SW480 (cell line): ENCODE data around the gene TBL3.

Source experiments
- DNase-seq: peaks from one replicate; pipeline ENCODE4 v3.0.0-alpha.2; 2016; ENCODE audit warnings: low spot score

Gene TBL3

DNA sequence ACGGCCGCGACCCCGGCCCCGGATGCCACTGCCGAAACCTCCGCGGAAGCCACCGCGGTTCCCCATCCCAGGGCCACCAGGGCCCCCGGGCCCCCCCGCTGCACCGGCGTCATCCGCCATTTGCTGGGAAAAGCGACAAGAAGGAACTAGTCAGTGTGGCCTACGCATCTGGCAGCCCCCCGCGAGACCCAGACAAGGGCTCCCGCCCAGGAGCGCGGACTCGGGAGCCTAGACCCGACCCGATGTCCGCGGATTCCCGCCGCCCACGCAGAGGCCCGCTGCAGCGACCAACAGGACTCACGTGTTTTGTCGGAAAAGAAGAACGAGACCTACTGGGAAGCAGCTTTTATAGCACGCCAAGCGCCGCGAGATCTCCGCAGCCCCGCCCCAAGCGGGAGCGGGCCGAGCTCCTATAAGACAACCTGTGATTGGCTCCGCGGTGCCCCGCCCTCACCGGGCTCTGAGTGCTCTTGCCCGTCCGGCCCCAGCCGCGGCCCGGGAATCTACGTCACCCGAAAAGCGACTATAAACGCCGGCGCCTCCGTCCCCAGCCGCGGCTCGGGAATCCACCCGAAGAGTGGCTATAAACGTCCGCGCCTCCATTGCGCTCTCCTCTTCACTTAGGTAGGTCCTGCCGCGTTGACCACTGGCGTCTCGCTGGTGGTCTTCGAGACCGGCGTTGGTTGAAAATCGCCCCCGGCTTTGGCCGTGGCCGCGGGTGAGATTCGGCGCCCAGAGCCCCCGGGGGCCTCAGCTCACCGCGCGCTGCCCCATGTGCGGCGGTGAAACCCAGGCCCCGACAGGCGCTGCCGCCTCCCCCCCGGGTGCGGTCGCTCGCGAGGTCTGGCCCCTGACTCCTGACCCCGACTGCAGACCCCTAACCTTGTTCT, 7.1 kb upstream of the TBL3 start, which contains the start of gene RPS2:
TSS of gene RPS2 (minus strand) at position 321 of the 890 bp plus-strand sequence. CDS start at position 120, 201 bp downstream.
- peak; percentile 98 for DNase-seq

DNA sequence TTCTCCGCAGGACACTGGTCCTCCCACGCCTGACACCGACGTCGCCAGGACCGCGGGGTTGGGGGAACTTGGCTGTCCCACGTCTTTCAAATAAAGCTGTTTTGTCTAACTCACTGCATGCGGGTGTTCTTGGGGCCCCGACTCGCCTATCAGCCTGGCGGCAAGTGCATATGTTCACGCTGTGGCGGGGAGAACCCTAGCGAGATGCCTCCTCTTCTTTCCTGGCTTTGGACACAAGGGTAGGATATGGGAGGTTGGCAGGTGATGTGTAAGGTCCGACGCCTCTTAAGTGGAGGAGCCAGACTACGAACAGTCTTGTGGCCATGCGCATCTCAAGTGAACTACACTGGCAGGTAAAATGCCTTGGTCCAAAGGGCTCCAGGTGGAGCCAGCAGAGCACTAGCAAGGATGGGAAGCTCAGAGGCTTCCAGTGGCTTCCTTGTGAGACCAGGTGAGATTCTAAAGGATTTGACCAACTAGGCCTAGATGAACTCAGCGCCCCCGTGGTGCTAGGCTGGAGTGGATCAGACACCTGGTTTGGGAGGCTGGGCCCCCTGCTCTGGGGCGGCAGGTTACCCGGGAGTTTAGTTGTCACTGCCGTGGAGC, 6.4 kb upstream of the TBL3 start:
- DNase-seq = no peak

DNA sequence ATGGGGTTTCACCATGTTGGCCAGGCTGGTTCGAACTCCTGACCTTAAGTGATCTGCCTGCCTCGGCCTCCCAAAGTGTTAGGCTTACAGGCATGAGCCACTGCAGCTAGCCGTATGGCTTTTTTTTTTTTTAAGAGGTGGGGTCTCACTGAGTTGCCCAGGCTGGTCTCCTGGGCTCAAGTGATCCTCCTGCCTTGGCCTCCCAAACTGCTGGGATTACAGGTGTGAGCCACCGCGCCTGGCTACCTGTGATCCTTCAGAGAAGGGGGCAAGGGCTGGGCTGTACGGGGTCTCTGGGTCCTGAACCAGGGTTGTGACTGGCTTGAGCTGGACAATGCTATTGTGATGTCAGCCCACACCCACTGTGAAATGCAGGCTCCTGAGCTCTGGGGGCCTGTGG, 5.4 kb upstream of the TBL3 start, which contains the start of gene RNF151:
TSS of gene RNF151 (plus strand) at position 397 of the 400 bp plus-strand sequence. CDS start 26 bp downstream, outside the sequence.
- no peak for DNase-seq

DNA sequence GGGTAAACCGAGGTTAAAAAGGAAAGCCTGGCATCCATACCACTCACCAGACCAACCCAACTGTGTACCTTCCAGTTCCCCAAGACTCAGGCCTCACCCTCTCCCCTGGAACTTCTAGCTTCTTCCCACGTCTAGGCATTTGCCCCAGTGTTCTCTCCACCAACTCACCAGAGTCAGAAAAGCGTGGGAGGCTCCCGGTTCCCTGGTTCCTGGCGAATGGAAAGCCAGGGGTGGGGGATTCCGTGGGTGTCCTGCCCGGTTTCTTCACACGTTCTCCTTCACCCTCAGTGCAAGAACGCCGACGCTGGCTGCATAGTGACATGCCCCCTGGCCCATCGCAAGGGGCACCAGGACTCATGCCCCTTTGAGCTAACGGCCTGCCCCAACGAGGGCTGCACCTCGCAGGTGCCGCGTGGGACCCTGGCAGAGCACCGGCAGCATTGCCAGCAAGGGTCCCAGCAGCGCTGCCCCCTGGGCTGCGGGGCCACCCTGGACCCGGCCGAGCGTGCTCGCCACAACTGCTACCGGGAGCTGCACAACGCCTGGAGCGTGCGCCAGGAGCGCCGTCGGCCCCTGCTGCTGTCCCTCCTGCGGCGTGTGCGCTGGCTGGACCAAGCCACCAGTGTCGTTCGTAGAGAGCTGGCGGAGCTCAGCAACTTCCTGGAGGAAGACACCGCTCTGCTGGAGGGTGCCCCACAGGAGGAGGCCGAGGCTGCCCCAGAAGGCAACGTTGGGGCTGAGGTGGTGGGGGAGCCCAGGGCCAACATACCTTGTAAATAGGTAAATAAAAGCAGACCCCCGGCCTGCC, 3.5 kb upstream of the TBL3 start:
- no peak for DNase-seq

DNA sequence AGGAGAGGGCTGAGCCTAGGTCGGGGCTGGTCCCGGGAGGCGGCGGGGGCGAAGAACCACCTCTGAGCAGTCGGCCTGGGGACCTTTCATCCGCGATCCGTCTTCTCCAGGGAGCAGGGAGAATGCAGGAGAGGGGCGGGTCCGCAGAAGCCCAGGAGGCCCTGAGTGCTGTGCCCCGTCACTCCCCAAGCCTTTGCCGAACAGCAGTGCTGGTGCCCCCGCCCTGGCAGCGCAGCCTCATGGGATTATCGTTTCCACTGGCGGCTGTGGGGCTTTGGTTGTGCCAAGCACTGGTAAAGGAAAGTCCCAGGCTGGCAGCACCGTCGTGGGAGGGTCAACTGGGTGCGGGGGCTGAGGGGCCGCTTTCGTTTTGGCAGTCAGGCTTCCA, 631 bp downstream of the TBL3 start:
- DNase-seq = no peak

DNA sequence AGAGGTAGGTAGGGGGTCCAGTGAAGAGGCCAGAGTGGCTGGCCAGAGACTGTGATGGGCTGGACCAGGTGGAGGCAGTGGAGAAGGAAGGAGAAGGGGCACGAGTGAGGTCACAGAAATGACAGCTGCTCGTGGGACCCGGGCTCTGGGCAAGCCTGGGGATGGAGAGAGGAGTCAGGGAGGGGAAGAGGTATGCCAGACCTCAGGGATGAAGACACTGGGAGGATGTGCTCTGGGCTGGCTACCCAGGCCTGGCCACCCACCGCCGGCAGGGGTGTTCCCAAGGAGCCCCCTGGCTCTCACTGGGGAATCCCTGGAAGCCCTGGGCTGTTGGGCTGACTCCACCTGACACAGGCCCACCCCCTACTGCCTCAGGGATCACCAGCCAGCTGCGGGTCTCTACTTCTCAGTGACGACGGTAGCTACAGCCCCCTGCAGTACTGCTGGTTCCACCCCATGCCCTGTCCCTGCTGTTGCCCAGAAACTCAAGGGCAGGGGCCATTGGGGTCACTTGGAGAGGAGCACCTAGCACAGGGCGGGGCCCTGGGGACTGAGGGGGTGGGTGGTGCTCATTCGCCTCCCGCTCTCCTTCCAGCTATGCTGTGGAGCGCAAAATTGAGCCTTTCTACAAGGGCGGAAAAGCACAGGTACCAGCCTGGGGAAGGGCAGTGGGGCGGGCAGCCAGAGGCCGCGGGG, 1.8 kb downstream of the TBL3 start:
- DNase-seq = no peak

DNA sequence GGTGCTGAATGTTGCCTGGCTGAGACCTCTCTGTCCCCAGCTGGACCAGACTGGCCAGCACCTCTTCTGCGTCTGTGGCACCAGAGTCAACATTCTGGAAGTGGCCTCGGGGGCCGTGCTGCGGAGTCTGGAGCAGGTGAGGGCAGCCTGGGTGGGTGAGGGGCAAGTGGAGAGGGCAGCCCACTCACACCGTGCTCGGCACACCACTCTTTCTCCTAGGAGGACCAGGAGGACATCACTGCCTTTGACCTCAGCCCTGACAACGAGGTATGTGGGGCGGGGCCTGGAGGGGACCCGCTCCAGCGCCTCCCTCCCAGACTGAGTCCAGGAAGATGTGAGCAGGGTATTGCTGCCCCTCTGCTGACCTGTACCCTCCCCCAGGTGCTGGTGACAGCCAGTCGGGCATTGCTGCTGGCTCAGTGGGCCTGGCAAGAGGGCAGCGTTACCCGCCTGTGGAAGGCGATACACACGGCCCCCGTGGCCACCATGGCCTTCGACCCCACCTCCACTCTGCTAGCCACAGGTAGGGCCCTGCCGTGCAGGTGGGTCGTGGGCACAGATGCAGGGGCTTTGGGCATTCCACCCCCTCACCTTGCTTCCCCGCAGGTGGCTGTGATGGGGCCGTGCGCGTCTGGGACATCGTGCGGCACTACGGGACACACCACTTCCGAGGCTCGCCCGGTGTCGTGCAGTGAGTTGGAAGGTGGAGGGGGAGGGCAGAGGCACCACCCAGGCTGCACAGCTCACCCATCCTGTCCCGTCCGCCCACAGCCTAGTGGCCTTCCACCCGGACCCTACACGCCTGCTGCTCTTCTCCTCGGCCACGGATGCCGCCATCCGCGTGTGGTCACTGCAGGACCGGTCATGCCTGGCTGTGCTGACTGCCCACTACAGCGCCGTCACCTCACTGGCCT, 2.6 kb downstream of the TBL3 start:
- no peak for DNase-seq

DNA sequence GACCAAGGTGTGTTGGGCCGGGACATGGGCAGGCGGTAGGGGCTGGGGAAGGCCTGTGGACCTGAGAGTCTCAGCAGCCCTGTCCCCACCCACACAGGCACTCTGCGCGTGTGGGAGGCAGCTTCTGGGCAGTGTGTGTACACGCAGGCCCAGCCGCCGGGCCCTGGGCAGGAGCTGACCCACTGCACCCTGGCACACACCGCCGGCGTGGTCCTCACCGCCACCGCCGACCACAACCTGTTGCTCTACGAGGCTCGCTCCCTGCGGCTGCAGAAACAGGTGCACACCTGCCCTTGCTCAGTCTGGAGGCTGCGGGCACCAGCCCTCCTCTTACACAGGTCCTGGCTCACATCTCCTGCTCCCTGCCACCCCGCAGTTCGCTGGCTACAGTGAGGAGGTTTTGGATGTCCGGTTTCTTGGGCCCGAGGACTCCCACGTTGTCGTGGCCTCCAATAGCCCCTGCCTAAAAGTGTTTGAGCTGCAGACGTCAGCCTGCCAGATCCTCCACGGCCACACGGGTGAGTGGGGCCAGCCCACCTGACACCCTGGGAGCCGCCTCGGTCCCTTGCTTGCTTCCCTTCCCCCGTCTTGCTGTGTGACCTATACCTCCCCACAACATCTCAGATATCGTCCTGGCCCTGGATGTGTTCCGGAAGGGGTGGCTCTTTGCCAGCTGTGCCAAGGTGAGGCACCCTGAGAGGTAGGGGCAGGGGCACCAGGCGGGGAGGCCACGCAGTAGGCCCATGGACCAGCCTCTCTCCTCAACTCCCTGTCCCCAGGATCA, 3.8 kb downstream of the TBL3 start:
- DNase-seq = no peak

DNA sequence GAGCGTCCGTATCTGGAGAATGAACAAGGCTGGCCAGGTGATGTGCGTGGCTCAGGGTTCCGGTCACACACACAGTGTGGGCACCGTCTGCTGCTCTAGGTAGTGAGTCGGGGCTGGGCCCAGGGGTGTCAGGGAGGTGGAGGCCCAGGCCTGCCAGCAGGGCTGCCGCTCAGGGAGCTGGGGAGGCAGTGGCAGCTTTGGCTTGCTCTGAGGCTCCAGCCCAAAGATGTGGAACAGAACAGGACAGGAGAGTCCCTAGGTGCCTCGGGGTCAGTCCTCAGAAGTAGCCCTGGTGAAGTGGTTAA, 4.3 kb downstream of the TBL3 start:
- DNase-seq = no peak

DNA sequence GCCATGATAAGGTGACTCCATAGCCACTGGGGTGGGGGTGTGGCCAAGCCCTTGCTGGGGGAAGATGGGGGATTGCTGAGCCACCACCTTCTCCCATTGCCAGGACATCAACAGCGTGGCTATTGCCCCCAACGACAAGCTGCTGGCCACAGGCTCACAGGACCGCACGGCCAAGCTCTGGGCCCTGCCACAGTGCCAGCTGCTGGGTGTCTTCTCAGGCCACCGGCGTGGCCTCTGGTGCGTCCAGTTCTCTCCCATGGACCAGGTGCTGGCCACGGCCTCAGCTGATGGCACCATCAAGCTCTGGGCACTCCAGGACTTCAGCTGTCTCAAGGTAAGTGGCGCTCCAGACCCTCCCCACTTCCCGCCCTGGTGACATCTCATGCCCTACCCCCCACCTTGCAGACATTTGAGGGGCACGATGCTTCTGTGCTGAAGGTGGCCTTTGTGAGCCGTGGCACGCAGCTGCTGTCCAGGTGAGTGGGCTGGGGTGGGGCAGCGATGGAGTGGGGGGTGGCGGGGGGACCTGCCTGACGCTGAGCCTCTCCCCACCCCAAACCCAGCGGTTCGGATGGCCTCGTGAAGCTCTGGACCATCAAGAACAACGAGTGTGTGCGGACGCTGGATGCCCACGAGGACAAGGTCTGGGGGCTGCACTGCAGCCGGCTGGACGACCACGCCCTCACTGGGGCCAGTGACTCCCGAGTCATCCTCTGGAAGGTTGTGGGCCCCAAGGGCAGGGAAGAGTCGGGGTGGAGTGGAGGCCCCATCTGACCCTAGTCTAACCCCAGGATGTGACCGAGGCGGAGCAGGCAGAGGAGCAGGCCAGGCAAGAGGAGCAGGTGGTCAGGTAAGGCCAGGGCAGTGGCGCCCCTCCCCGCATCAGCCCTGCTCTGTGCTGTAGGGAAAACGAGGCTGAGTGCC, 5.4 kb downstream of the TBL3 start:
- no peak for DNase-seq

DNA sequence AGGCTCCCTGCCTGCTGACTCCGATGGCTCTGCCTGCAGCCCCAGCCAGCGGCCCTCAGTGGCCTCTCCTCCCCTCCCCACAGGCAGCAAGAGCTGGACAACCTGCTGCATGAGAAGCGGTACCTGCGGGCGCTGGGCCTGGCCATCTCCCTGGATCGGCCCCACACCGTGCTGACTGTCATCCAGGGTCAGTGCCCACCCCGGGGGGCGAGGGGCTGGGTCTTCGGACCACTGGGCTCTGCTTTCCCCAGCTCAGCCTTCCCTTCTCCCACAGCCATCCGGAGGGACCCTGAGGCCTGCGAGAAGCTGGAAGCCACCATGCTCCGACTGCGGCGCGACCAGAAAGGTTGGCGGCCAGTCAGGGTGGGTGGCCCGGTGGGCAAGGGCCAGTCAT, 6.0 kb downstream of the TBL3 start:
- DNase-seq = no peak

DNA sequence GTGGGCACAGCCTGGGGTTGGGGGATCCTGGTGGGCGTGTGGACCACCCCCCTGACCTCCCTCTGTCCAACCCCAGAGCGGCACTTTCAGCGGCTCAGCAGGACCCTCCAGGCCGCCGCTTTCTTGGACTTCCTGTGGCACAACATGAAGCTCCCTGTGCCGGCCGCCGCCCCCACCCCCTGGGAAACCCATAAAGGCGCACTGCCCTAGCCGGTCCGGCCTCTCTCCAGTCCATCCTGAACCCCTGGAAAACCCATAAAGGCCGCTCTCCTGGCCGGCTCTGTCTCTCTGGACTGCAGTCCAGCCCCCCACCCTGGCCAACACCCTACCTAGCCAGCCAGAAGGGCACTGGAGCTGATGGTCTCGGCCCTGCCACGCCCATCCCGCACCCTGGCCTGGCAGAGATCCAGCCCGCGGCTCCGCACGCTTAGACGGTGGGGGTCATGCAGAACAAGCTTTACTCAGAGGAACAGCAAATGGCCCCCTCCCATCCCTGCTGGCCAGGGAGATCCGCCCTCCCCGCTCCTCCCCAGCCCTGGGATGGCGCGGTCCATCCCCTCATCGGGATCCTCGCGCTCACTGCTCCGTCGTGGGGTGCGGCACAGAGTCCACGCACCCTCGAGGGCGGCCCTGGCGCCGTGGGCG, 6.7 kb downstream of the TBL3 start:
- no peak for DNase-seq

DNA sequence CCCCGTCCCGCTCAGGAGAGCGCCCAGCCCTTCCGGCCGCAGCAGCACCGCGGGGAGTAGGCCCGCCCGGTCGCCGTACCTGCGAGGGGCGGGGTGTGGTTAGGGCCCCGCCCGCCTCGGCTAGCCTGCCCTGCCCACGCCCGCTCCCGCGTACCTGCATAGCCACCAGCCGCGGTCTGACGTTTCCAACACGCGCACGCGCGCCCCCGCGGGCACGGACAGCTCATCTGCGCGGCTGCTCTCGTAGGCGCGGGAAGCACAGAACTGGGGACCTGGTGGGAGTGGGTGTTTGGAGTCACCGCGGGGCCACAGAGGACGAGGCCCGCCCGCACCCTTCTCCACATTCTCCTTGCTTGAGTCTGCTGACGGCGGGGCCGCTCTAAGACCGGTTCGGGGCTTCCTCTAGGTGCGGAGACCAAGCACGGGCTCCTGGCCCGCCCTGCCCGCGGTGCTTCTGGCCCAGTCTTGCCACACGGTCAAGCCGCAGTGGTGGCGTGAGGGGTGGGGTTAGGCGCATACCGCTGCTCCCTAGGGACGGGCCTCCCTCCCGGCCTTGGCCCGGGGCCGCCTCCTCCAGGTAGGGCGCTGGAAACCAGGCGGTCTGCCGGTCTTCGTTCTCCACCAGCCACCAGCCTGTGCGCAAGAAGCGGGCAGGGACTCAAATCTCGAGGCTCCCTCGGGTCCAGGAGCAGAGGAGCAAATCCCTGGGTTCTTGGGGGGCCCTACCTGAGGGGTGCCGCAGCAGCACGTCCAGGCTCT, 7.6 kb downstream of the TBL3 start:
- peak; percentile 86 for DNase-seq

DNA sequence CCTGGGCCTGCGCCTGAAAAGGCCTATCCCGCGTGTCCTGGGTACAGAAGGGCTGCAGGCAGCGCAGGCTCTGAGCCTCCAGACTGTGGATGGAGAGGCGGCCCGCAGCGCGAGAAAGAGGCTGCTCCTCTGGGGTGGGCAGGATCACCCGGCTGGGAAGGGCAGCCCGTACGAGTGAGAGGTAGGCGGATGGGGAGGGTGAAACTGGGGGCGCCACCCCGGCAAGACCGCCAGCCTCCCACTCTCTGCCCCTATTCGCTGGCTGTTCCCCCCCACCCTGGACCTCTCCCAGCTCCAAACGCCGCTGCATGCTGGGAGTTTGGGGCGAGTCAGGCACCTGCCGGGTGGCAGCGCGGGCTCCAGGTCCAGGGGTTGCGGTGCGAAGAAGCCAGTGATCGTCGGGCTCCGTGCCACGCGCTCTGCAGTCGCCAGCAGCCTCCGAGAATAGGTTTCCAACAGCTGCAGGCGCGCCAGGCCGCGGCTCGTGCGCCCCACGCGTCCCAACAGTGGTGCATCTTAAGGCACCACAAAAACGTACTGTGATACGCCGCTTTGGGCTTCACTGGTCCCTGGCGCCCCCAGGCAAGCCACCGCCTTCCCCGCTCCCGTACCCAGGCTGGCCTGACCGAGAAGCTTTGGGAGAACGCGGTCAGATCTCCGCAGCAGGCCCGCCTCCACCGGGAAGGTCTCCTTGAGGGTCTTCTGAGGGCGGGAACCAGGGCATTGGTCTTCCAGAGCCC, 8.3 kb downstream of the TBL3 start:
- peak; percentile 45 for DNase-seq

DNA sequence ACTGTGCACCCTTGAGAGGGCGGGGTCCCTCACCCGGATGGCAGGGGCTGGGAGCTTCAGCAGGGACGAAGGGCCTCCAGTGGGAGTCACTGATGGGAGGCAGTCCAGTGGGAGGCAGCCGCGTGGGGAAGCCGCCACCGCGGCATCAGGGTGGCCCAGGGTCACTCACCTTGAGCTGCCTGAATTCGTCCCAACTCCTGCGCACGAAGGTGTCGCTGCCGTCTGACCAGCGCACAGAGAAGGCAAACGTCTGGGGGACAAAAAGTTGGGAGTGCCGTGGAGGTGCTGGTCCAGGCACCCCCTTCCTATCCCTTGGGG, 8.9 kb downstream of the TBL3 start:
- DNase-seq = no peak

DNA sequence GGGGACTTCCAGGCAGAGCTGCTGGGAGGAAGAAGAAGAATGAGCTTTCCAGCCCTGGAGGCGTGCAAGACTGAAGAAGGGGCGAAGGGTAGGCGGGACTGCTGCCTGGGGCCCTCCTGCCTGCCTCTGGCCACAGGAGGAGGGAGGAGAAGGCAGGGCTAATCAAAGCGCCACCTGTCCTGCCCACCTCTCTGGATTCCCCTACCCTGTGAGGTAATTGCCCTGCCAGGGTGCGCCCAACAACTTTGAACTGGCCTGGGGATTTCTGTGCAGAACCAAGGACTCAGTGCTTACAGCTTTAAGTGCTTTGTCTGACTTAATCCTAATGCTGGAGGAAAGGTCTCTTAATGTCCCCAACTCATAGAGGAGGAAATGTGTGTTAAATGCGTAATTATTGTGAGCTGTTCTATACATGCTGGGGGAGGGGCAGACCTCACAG, 9.6 kb downstream of the TBL3 start, which contains the start of gene NOXO1:
TSS of gene NOXO1 (minus strand) at position 72 of the 439 bp plus-strand sequence. CDS start 290 bp downstream, outside the sequence.
- peak; percentile 79 for DNase-seq

DNA sequence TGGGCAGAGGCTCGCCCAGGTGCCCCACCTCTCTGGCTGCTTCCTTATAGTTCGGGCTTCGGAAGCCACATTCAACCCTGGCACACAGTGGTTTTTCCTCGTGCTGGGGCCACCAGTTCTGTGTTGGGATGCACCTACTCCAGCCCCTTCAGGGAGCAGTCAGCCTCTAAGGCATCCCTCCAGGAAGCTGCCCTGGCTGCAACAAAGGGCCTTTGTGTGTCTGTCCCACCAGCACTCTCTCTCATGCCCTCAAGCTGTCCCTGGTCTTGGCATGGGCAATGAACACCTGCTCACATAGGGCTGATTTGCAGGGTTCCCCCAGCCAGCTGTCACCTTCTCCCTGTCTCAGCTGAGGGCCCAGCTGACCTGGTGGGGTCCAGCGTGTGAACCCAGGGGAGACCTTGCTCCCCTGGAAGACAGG, 10.2 kb downstream of the TBL3 start:
- DNase-seq = peak; percentile 91
